Endodermal cell (in vitro differentiated cells): Measurements from ENCODE around the gene CASP6. TPM values are rescaled to one million over a fixed set of nuclear protein-coding genes. Genes with fewer than 3 reads are reported as not detected.
A peak's percentile ranks its signal among the peaks of the same experiment; 100 is the strongest.

Experiments used
- DNase-seq: peaks from one replicate; pipeline ENCODE4 v3.0.0-alpha.2; 2017
- H3K27ac ChIP-seq: 2 replicates; pipeline ENCODE4 v1.5.1; 2013; ENCODE audit warnings: mild to moderate bottlenecking, low read depth, low read length, moderate library complexity
- H3K27me3 ChIP-seq: 2 replicates; pipeline ENCODE4 v1.6.1; 2013; ENCODE audit warnings: mild to moderate bottlenecking, low read length, moderate library complexity; ENCODE audit not compliant: insufficient read depth, control insufficient read depth, poor library complexity, severe bottlenecking
- H3K36me3 ChIP-seq: 2 replicates; pipeline ENCODE4 v1.7.0; 2013; ENCODE audit warnings: mild to moderate bottlenecking, low read length, moderate library complexity; ENCODE audit not compliant: control insufficient read depth, insufficient read depth
- H3K4me1 ChIP-seq: one replicate; pipeline ENCODE4 v1.7.0; 2013; ENCODE audit warnings: low read length; ENCODE audit not compliant: control insufficient read depth, insufficient read depth
- H3K4me3 ChIP-seq: 2 replicates; pipeline ENCODE4 v1.5.1; 2013; ENCODE audit warnings: mild to moderate bottlenecking, low read length, moderate library complexity
- H3K9ac ChIP-seq: 2 replicates; pipeline ENCODE4 v1.6.1; 2013; ENCODE audit warnings: mild to moderate bottlenecking, low read length, moderate library complexity; ENCODE audit not compliant: poor library complexity, severe bottlenecking; ENCODE audit errors: extremely low read depth
- H3K9me3 ChIP-seq: 2 replicates; pipeline ENCODE4 v1.6.1; 2013; ENCODE audit warnings: mild to moderate bottlenecking, low read length, moderate library complexity; ENCODE audit not compliant: control insufficient read depth
- H3K27ac Mint-ChIP-seq: 2 replicates; pipeline ENCODE4 v1.8.0; 2020; ENCODE audit warnings: mixed read lengths
- H3K27me3 Mint-ChIP-seq: 2 replicates; pipeline ENCODE4 v1.8.0; 2021; ENCODE audit warnings: mild to moderate bottlenecking, mixed read lengths; ENCODE audit not compliant: insufficient read depth
- H3K36me3 Mint-ChIP-seq: 2 replicates; pipeline ENCODE4 v1.8.0; 2020; ENCODE audit warnings: low read depth, mixed read lengths
- H3K4me1 Mint-ChIP-seq: 2 replicates; pipeline ENCODE4 v1.8.0; 2020; ENCODE audit warnings: mixed read lengths
- H3K4me3 Mint-ChIP-seq: 2 replicates; pipeline ENCODE4 v1.8.0; 2020; ENCODE audit warnings: mild to moderate bottlenecking, moderate library complexity, mixed read lengths
- H3K9me3 Mint-ChIP-seq: 2 replicates; pipeline ENCODE4 v1.8.0; 2020; ENCODE audit warnings: mild to moderate bottlenecking, mixed read lengths
- CTCF ChIP-seq: fragments of 200-600 bp; sonication (generic); conservative IDR thresholded peaks from 2 replicates; pipeline ENCODE4 v1.5.0; 2021; ENCODE audit warnings: antibody characterized with exemption, mild to moderate bottlenecking
- WGBS, 2 experiments: methylation state at CpG; one replicate each; pipeline versions ENCODE4 v1.1.5 to v1.1.7; 2013; ENCODE audit warnings: missing lambda C conversion rate in 2 of 2, mixed read lengths in 1 of 2; ENCODE audit not compliant: insufficient coverage in 1 of 2, insufficient read length in 1 of 2; 5-methylcytosine and 5-hydroxymethylcytosine counted together
- total RNA-seq, 2 donors: library from RNA; stranded (reverse); fragmentation: NEBNext Ultra II Directional in 1 of 2; extraction: Animal tissue kit (Norgen Biotek cat#: 25700) in 1 of 2; gene quantifications; 2 replicates in 1 of 2; 3 replicates in 1 of 2; pipeline ENCODE4 v1.2.1, GENCODE V29; 2021

Gene CASP6
- total RNA-seq, 2 donors from 2014 or later, result 20.9 to 21.8 TPM

- Histone ChIP-seq H3K27ac (no peak overlapping the region), H3K27me3 (no peaks in the 10 kb centered on the region), H3K9ac (peak overlapping the region; percentile 58), H3K9me3 (no peaks in the 10 kb centered on the region), H3K36me3 (peaks cover 2% of the 10 kb centered on the region), H3K4me1 (no peaks in the 10 kb centered on the region), H3K4me3 (peak overlapping the region; percentile 96)
- peaks cover 15% of the 10 kb centered on the region for H3K4me1 Mint-ChIP-seq
- H3K36me3 Mint-ChIP-seq, result peaks cover 11% of the 10 kb centered on the region
- 81 to 82% methylated on average over 4 to 6 of the region's 6 CpGs for WGBS, 2 experiments
- TF ChIP-seq CTCF, result no peak
- no peaks in the 10 kb centered on the region for H3K27me3 Mint-ChIP-seq
- H3K9me3 Mint-ChIP-seq, result no peaks in the 10 kb centered on the region
- peak overlapping the region; percentile 91 for H3K4me3 Mint-ChIP-seq
- no peak for DNase-seq
- H3K27ac Mint-ChIP-seq, result no peak overlapping the region
These were observed 25.1 kb upstream of the CASP6 start for GRCh38 chr4:109728385-109728784.

- Histone ChIP-seq H3K9ac (no peak overlapping the region), H3K36me3 (peaks cover 5% of the 10 kb centered on the region), H3K9me3 (peaks cover 10% of the 10 kb centered on the region), H3K27ac (no peak overlapping the region), H3K27me3 (no peaks in the 10 kb centered on the region), H3K4me1 (no peaks in the 10 kb centered on the region), H3K4me3 (no peak overlapping the region)
- TF ChIP-seq CTCF, result no peak
- peaks cover 27% of the 10 kb centered on the region for H3K36me3 Mint-ChIP-seq
- 93 to 94% methylated on average over 2 of the region's 2 CpGs for WGBS, 2 experiments
- no peaks in the 10 kb centered on the region for H3K27me3 Mint-ChIP-seq
- H3K4me3 Mint-ChIP-seq, result no peak overlapping the region
- H3K9me3 Mint-ChIP-seq, result peaks cover 2% of the 10 kb centered on the region
- H3K4me1 Mint-ChIP-seq, result peaks cover 6% of the 10 kb centered on the region
- H3K27ac Mint-ChIP-seq, result no peak overlapping the region
- DNase-seq, result no peak
These were observed 19.9 kb upstream of the CASP6 start for GRCh38 chr4:109723110-109723509.

GRCh38 chr4:109722357-109722756, 19.1 kb upstream of the CASP6 start:
- peaks cover 14% of the 10 kb centered on the region for H3K9me3 ChIP-seq
- Mint-ChIP-seq H3K9me3 (peaks cover 2% of the 10 kb centered on the region), H3K27ac (no peak overlapping the region), H3K4me1 (peaks cover 3% of the 10 kb centered on the region), H3K4me3 (no peak overlapping the region), H3K27me3 (no peaks in the 10 kb centered on the region), H3K36me3 (peaks cover 30% of the 10 kb centered on the region)
- no peaks in the 10 kb centered on the region for H3K27me3 ChIP-seq
- DNase-seq, result no peak
- TF ChIP-seq CTCF, result no peak
- no peak overlapping the region for H3K9ac ChIP-seq
- no peaks in the 10 kb centered on the region for H3K4me1 ChIP-seq
- H3K27ac ChIP-seq, result no peak overlapping the region
- H3K4me3 ChIP-seq, result no peak overlapping the region
- H3K36me3 ChIP-seq, result peaks cover 10% of the 10 kb centered on the region
